Liver (tissue), 9 donors: Measurements from ENCODE around the gene ROR1. TPM values are rescaled to one million over a fixed set of nuclear protein-coding genes. Genes with fewer than 3 reads are reported as not detected.

ENCODE experiments used
- DNase-seq: peaks from one replicate; pipeline ENCODE4 v3.0.0-alpha.2; 2017; ENCODE audit warnings: low spot score
- H3K27ac ChIP-seq, 2 donors: one replicate each; pipeline ENCODE4 v1.7.0; 2013; ENCODE audit warnings: inconsistent platforms in 2 of 2, low read length in 2 of 2, control low read depth in 1 of 2, low read depth in 1 of 2, mild to moderate bottlenecking in 1 of 2
- H3K27me3 ChIP-seq, 4 donors: one replicate each; pipeline versions ENCODE4 v1.6.1 to v1.7.0; 2013; ENCODE audit warnings: low read length in 3 of 4, inconsistent platforms in 1 of 4, mild to moderate bottlenecking in 1 of 4, moderate library complexity in 1 of 4; ENCODE audit not compliant: control insufficient read depth in 4 of 4, insufficient read depth in 4 of 4
- H3K36me3 ChIP-seq, 4 donors: one replicate each; pipeline versions ENCODE4 v1.6.1 to v1.7.0; 2013; ENCODE audit warnings: low read length in 3 of 4, mild to moderate bottlenecking in 3 of 4, low read depth in 1 of 4, moderate library complexity in 1 of 4; ENCODE audit not compliant: control insufficient read depth in 4 of 4, insufficient read depth in 3 of 4
- H3K4me1 ChIP-seq, 4 donors: one replicate each; pipeline versions ENCODE4 v1.6.1 to v1.7.0; 2013; ENCODE audit warnings: low read length in 3 of 4, mild to moderate bottlenecking in 3 of 4, moderate library complexity in 1 of 4; ENCODE audit not compliant: control insufficient read depth in 4 of 4, insufficient read depth in 4 of 4
- H3K4me3 ChIP-seq, 3 donors: one replicate each; pipeline versions ENCODE4 v1.6.1 to v1.7.0; 2013; ENCODE audit warnings: low read length in 3 of 3, control low read depth in 1 of 3, low read depth in 1 of 3, mild to moderate bottlenecking in 1 of 3
- H3K9ac ChIP-seq, 2 donors: one replicate each; pipeline ENCODE4 v1.7.0; 2013; ENCODE audit warnings: low read length in 2 of 2, mild to moderate bottlenecking in 2 of 2, moderate library complexity in 2 of 2, control low read depth in 1 of 2, low read depth in 1 of 2
- H3K9me3 ChIP-seq, 4 donors: one replicate each; pipeline versions ENCODE4 v1.6.1 to v1.7.0; 2013; ENCODE audit warnings: low read length in 3 of 4; ENCODE audit not compliant: control insufficient read depth in 4 of 4
- ATF3 ChIP-seq: IDR thresholded peaks from 2 replicates; pipeline ENCODE4 v1.6.1; 2016; ENCODE audit warnings: antibody characterized with exemption
- EGR1 ChIP-seq, 2 donors: IDR thresholded peaks; 2 replicates each; pipeline ENCODE4 v1.6.1; 2016 to 2018; ENCODE audit warnings: antibody characterized with exemption in 2 of 2, low read depth in 2 of 2
- FOXA1 ChIP-seq: IDR thresholded peaks from 2 replicates; pipeline ENCODE4 v1.6.1; 2016; ENCODE audit warnings: antibody characterized with exemption
- GABPA ChIP-seq, 2 donors: IDR thresholded peaks in 1 of 2; conservative IDR thresholded peaks in 1 of 2; 2 replicates each; pipeline ENCODE4 v1.6.1; 2016; ENCODE audit warnings: antibody characterized with exemption in 2 of 2, mild to moderate bottlenecking in 1 of 2, moderate library complexity in 1 of 2
- HNF4G ChIP-seq: IDR thresholded peaks from 2 replicates; pipeline ENCODE4 v1.6.1; 2016; ENCODE audit warnings: antibody characterized with exemption
- MAX ChIP-seq: IDR thresholded peaks from 2 replicates; pipeline ENCODE4 v1.6.1; 2016; ENCODE audit warnings: antibody characterized with exemption
- NR2F2 ChIP-seq: IDR thresholded peaks from 2 replicates; pipeline ENCODE4 v1.6.1; 2016; ENCODE audit warnings: antibody characterized with exemption
- RAD21 ChIP-seq, 2 donors: IDR thresholded peaks; 2 replicates each; pipeline ENCODE4 v1.6.1; 2016; ENCODE audit warnings: antibody characterized with exemption in 2 of 2, mild to moderate bottlenecking in 2 of 2
- REST ChIP-seq: IDR thresholded peaks from 2 replicates; pipeline ENCODE4 v1.6.1; 2016; ENCODE audit warnings: antibody characterized with exemption, mild to moderate bottlenecking
- RXRA ChIP-seq, 2 donors: IDR thresholded peaks; 2 replicates each; pipeline ENCODE4 v1.6.1; 2017 to 2018; ENCODE audit warnings: antibody characterized with exemption in 2 of 2, mild to moderate bottlenecking in 1 of 2
- TAF1 ChIP-seq: conservative IDR thresholded peaks from 2 replicates; pipeline ENCODE4 v1.6.1; 2016; ENCODE audit warnings: antibody characterized with exemption, mild to moderate bottlenecking
- YY1 ChIP-seq: IDR thresholded peaks from 2 replicates; pipeline ENCODE4 v1.6.1; 2016; ENCODE audit warnings: antibody characterized with exemption, mild to moderate bottlenecking
- ZBTB33 ChIP-seq: IDR thresholded peaks from 2 replicates; pipeline ENCODE4 v1.6.1; 2016; ENCODE audit warnings: antibody characterized with exemption
- WGBS: extraction: QIAGEN DNeasy Blood & Tissue Kit; methylation state at CpG from one replicate; pipeline ENCODE4 v1.1.7; 2013; 5-methylcytosine and 5-hydroxymethylcytosine counted together
- polyA plus RNA-seq, 2 donors: library from polyadenylated mRNA; stranded (reverse) in 1 of 2; unstranded in 1 of 2; fragments of 200-250 nt in 1 of 2; fragments of >200 nt in 1 of 2; fragmentation: Nextera tagmentation in 1 of 2; extraction: Ambion mirVana in 1 of 2; gene quantifications; one replicate each; pipeline versions ENCODE4 v1.2.1 to v1.2.3, GENCODE V29; 2013 to 2015
- total RNA-seq, 2 donors: library from RNA; depleted of rRNA; stranded (reverse); fragments of >200 nt; gene quantifications; one replicate each; pipeline ENCODE4 v1.2.3, GENCODE V29; 2014
- donor health status: healthy.
- donor health status: healthy.
- donor health status: healthy.
- donor health status: healthy.
- donor health status: healthy.

The ROR1 gene
- total and polyA plus RNA-seq, 4 donors, result 0.15 to 0.98 (median 0.37) TPM

GRCh38 chr1:63908016-63908415 is 134.2 kb downstream of the ROR1 start (continued):
- no peak for TF ChIP-seq ZBTB33
- TF ChIP-seq RAD21 (IDR thresholded peaks at IDR 0.05), result no peak
- TF ChIP-seq EGR1 (IDR thresholded peaks at IDR 0.05; ENCODE audit: low read depth in 2 of 2), result no peak
- no peak for TF ChIP-seq YY1

- Histone ChIP-seq H3K27me3 (no peaks in the 10 kb centered on the region), H3K9ac (no peak overlapping the region), H3K36me3 (no peaks in the 10 kb centered on the region), H3K27ac (no peak overlapping the region), H3K4me3 (no peak overlapping the region), H3K9me3 (no peaks in the 10 kb centered on the region), H3K4me1 (no peaks in the 10 kb centered on the region)
- 84% methylated on average over 6 of the region's 6 CpGs for WGBS
- DNase-seq, result no peak
- no peak for TF ChIP-seq HNF4G
- TF ChIP-seq NR2F2, result no peak
- no peak for TF ChIP-seq REST
- no peak for TF ChIP-seq ATF3
- no peak for TF ChIP-seq ZBTB33
- no peak for TF ChIP-seq EGR1 (IDR thresholded peaks at IDR 0.05; ENCODE audit: low read depth in 2 of 2)
- no peak for TF ChIP-seq RAD21 (IDR thresholded peaks at IDR 0.05)
- TF ChIP-seq TAF1, result no peak
- no peak for TF ChIP-seq MAX
Measured at GRCh38 chr1:63909526-63909925, 135.7 kb downstream of the ROR1 start.

GRCh38 chr1:63911049-63911448 is 137.2 kb downstream of the ROR1 start:
- no peaks in the 10 kb centered on the region for H3K9me3 ChIP-seq
- no peaks in the 10 kb centered on the region for H3K27me3 ChIP-seq
- no peaks in the 10 kb centered on the region for H3K36me3 ChIP-seq
- H3K27ac ChIP-seq, result no peak overlapping the region
- no peaks in the 10 kb centered on the region for H3K4me1 ChIP-seq
- 84% methylated on average over 4 of the region's 4 CpGs for WGBS
- TF ChIP-seq RXRA (IDR thresholded peaks at IDR 0.05) (no peak), NR2F2 (no peak), YY1 (no peak), REST (no peak), TAF1 (no peak), FOXA1 (no peak), GABPA (IDR thresholded peaks at IDR 0.05 in 1 of 2, conservative IDR thresholded peaks at IDR 0.05 in 1 of 2) (no peak), ATF3 (no peak)
- no peak overlapping the region for H3K4me3 ChIP-seq
- DNase-seq, result no peak
- H3K9ac ChIP-seq, result no peak overlapping the region
